NCI-H69 (cell line): ENCODE results near the gene MYH16.
A peak's percentile ranks its signal among the peaks of the same experiment; 100 is the strongest.
"Not testable (repeated sequence)": the region's sequence is repeated elsewhere in the genome, so short reads cannot be mapped to it uniquely, and the experiment has no call there.

ENCODE experiments used
- DNase-seq: peaks from one replicate; lab custom pipeline; 2025; lab: John Stamatoyannopoulos, UW

The MYH16 gene

DNA sequence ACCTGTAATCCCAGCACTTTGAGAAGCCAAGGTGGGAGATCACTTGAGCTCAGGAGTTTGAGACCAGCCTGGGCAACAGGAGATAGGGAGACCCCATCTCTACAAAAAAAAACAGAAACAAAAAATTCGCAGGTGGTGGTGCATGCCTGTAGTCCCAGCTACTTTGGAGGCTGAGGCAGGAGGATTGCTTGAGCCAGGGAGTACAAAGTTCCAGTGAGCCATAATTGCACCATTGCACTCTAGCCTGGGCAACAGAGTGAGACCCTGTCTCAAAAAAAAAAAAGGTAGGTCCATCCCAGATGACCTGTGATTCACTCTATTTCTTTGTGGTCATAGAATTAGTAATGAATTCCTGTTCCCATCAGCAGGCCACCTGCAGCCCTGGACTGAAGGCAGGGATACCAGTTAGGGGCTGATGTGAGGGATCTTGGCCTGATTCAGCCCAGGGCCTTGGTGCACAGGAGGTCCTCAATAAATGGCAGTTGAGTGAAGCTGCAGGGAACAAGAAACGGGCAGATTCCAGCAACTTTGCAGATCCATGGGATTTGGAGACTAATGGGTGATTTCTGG lies at the start of gene MYH16:
Gene MYH16 (plus strand): TSS at position 364 of the 570 bp plus-strand sequence.
- no peak for DNase-seq

DNA sequence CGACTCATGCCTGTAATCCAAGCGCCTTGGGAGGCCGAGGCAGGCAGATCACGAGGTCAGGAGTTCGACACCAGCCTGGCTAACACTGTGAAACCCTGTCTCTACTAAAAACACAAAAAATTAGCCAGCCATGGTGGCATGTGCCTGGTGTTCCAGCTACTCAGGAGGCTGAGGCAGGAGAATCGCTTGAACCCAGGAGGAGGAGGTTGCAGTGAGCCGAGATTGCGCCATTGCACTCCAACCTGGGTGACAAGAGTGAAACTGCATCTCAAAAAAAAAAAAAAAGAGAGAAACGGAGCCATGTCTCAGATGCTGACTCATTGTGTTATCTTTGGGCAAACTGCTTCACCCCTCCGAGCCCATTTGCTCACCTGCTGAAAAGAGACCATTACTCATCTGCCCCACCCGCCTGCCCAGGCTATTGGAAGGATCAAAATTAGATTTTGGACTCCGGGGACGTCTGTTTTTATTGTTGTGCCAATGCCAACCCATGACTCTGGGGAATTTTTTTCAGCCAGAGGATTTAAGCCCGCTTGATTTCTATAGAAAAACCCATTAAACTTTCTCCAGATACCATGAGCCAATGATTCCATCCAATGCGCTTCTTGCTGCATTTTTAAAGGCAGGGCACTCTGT lies 48.3 kb upstream of the MYH16 start:
- DNase-seq = peak; percentile 48

DNA sequence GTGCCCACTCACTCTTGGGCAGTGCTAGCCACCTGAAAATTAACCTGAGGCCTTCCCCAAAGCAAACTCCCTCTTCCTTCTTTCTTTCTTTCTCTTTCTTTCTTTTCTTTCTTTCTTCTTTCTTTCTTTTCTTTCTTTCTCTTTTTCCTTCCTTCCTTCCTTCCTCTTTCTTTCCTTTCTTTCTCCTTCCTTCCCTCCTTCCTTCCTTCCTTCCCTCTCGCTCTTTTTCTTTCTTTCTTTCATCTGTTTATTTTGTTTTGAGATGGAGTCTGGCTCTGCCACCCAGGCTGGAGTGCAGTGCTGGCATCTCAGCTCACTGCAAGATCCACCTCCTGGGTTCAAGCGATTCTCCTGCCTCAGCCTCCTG lies 47.8 kb upstream of the MYH16 start:
- DNase-seq = no peak

DNA sequence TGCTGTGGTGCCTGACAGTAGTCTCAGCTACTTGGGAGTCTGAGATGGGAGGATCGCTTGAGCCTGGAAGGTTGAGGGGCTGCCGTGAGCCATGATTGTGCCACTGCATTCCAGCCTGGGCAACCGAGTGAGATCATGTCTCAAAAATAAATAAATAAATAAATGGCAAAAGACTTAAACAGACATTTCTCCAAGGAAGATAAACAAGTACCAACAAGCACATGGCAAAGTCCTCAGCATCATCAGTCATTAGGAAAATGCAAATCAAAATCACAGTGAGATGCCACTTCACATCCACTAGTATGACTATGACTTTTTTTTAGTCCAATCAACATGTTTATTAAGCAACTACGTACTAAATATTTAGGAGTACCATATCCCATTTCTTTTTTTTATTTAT lies 43.4 kb upstream of the MYH16 start:
- no peak for DNase-seq

DNA sequence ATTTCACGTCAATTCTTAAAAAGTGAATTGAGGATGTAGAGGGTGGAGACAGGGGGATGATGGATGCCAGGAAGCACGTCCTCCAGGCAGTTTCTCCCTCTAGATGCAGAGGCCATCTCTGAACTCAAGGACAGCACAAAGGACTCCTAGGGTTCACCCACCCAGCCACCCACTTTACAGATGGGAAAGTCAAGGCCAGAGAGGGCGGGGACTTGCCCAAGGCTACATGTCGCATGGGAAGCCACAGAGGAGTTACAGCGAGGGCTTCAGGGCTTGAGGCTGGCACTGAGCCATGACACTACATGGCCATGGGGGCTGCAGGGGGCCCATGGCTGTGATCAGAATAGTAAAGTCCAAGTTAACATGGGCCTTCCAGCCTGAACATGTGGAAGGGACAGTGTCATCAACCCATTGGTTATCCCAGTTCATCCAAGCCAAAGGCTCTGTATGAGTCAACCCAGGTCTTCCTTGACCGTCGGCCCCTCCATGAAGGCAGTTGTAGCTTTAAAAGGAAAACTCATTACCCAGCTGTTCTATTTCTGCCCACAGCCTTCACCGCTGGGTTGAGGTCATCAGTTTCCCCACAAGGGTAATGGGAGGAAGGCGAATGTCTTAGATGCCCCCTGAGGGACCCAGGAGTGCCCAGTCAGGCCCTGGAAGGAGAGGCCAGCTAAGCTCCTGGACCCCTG lies 40.4 kb upstream of the MYH16 start:
- no peak for DNase-seq

DNA sequence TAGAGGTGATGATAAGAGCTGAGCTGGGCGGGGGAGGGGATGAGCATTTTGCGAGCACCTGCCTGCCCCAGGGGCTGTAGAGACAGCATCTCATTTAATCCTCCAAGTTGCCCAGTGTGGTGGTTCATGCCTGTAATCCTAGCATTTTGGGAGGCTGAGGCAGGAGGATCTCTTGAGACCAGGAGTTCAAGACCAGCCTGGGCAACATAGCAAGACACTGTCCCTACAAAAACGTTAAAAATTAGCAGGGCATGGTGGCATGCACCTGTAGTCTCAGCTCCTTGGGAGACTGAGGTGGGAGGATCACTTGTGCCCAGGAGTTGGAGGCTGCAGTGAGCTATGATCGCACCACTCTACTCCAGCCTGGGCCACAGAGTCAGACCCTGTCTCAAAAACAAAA lies 39.7 kb upstream of the MYH16 start:
- not testable (repeated sequence) for DNase-seq

DNA sequence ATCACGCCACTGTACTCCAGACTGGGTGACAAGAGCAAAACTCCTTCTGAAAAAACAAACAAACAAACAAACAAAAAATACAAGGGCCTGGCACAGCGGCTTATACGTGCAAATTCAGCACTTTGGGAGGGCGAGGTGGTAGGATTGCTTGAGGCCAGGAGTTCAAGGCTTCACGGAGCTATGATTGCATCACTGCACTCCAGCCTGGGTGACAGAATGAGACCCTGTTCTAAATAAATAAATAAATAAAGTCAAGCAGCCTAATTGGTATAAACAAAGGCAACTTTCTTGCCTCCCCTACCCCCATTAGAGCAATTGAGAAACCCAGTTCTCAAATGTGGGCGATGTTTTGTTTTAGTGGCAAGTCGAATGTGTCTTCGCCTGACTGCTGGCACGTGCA lies 38.5 kb upstream of the MYH16 start:
- DNase-seq = no peak

DNA sequence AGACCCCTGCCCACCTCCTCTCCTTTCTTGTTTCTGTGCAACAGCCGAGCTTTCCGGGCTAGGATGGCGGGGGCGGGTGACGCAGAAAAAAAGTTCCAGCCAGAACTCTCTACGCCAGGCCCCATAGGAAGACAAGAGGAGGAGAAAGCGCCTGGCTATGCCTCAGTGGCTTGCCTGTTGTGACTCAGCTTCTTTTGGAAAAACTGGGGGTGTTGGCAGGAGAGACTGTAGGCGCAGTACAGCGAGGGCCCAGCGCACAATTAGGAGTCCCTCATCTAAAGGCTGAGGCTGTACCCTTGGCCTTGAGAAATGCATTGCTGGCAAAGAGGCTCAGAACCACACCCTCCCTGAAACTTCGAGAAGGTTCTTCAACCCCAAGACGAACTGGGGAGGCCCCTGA lies 36.7 kb upstream of the MYH16 start:
- no peak for DNase-seq

DNA sequence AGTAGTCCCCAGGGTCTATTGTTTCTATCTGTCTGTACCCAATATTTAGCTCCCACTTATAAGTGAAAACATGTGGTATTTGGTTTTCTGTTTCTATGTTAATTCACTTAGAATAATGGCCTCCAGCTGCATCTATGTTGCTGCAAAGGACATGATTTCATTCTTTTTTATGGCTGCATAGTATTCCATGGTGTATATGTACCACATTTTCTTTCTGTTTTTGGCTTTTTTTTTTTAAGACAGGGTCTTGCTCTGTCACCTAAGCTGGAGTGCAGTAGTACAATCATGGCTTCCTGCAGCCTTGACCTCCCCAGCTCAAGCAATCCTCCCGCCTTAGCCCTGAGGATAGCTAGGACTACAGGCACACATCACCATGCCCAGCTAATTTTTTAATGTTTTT lies 34.8 kb upstream of the MYH16 start:
- not testable (repeated sequence) for DNase-seq

DNA sequence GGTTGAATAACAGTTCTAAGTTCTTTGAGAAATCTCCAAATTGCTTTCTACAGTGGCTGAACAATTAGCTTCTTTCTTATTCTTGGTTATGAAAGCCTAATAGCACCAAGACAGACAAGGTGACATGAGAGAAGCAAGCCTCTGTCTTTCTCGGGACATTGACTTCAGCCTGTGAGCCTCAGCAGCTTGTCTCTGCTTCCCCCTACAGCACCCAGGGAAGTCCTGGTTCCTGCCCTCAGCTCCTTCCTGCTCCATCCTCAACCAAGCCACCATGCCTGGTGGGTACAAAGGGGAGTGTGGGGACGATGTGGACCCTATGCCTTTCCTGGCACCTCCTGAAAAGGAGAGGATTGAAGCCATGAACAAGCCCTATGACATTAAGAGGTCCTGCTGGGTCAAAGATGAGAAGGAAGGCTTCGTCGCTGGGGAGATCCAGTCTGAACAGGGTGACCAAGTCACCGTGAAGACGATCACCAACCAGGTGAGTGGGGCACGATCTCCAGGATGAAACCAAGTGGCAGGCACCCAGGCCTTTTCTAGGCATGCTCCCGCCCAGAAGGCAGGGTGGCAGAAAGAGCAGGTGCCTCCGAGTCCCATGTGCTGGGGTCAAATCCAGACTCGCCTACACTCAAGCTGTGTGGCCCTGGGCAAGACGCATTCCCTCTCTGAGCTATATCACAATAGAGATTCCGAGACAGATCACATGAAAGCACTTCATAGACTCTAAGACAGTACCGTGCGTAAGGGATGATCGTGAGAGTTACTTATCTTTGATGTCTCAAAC lies 33.9 kb upstream of the MYH16 start:
- no peak for DNase-seq

DNA sequence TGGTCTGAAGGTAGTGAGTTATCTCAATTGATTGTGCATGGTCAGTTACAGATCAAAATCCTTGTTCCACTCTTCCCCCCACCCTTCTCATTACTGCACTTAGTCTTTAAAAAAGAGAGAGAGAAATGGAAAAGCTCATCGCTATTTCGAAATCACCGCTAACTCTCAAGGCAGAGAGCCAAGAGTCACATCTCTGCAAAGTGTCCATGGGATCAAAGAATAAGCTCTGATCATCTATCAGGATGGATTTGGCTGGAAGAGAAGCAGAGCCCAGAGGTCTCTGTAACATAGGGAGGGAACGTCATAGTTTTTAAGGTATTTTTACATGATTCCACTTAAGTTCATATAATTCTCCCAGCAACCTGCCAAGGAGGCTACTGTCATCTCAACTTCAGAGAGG lies 30.0 kb upstream of the MYH16 start:
- no peak for DNase-seq

DNA sequence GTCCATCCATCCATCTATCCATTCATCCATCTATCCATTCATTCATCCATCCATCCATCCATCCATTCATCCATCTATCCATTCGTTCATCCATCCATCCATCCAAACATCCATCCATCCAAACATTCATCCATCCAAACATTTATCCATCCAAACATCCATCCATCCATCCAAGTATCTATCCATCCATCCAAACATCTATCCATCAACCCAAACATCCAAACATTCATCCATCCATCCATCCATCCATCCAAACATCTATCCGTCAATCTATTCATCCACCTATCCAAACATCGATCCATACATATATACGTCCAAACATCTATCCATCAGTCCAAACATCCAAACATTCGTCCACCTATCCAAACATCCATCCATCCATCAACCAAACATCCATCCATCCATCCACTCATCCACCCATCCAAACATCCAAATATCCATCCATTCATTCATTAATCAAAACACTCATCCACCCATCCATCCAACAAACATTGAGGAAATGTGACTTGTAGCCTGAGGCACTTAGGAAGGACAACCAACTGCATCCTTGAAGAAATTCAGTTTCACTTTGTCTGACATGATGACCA lies 28.8 kb upstream of the MYH16 start:
- DNase-seq = no peak

DNA sequence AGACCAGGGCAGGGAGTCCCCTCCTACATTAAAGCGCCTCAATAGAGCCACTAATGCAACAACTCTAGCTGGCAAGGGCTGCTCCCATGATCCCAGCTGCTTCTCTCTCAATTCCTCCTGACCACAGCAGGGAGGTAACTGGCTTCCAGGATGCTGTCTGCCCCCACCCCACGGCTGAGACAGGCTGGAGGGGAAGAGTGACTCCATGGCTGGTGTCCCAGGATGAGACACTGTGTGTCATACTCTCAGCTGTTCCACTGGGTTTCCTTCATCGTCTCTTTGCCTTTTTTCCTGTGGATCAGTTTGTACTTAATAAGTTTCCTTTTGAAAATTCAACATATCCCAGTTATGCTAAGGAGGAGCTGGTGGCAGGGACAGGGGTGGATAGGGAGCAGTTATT lies 27.7 kb upstream of the MYH16 start:
- DNase-seq = no peak

DNA sequence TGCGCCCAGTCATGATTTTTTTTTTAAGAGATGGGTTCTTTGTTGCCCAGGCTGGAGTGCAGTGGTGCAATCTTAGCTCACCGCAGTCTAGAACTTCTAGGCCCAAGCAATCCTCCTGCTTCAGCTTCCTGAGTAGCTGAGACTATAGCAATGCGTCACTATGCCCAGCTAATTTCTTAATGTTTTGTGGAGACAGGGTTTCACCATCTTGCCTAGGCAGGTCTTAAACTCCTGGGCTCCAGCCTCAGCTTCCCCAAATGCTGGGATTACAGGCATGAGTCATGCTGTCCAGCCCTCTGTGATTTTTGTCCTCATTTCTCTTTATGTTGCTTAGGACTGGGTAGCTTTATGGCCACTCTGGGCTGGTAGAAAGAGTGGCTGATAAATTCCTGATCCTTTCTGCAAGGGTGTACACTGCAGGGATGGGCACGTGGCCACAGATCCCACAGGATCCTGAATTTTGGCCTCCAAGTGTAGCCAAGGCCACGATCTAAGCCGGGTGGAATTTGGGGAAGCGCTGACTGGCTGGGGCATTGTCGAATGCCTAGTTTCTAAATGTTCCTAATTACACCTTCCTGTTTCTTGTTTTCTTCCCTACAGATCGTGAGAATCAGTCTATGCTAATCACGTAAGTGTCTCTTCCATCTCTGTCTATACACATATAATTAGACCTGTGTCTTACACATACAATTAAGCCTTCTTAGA lies 24.1 kb upstream of the MYH16 start:
- DNase-seq = peak; percentile 44

DNA sequence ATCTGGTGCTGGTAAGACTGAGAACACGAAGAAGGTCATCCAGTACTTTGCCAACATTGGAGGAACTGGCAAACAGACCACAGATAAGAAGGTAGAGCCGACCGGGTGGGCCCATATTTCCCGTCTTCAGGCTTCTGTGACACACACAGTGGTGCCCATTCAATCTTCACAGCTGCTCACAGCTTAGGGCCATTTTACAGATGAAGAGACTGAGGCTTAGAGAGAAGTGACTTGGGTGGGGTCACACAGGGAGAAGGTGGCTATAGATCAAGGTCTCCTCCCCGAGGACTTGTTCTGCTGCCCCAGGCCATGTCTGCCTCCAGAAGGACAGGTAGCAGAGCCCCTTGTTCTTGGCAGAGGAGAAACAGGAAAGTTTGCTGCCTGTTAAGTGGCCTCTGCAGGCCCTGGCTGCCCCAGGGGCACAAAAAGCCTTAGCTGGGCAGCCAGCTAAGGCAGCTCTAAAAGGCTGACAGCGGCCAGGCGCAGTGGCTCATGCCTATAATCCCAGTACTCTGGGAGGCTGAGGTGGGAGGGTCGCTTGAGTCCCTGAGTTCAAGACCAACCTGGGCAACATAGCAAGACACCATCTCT lies 22.6 kb upstream of the MYH16 start:
- no peak for DNase-seq

DNA sequence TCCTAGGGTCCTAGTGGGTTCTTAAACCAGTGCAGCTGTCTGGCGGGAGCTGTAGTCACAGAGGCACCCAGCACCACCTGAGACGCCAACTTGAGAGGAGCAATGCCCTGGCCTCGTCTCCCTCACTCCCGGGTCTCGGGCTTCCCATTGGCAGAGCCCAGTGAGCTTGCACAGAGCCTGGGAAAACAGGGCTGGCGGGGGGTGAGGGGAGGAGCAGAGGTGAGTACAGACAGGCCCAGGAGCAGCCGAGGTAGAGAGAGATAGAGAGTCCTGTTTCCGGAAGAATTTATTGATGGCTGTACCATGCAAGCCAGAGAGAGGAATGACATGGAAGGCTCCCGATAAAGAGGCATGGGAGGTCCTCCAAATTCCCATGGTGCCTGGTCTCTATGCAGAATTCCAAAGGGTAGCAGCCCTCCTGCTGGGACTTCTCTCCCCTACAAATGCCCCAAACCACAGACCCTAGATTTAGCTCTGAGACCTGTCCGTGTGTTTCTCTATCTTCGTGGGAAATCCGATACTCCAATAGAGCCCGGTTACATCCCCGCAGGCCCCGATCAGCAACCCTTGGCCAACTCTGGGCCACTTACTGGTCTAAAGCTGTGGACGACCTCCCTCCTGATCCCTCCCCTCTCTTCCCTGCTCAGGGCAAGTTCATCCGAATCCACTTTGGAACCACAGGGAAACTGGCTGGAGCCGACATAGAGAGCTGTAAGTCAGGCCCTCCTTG lies 20.3 kb upstream of the MYH16 start:
- DNase-seq = no peak

DNA sequence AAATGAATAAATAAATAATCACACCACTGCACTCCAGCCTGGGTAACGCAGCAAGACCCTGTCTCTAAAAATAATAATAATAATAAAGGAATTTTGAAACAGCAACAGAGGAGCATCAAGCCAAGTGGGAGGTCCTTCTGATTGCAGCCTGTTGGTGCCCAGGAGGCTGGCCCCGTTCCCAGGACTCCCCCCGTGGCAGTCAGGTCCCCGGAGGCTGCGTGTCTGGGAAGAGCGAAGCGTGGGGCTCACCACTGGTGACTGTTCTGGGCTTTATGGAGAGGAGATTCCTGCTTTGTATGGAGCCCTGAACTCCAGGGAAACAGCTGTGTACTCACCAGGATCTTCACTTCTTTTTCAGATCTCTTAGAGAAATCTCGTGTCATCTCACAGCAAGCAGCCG lies 19.3 kb upstream of the MYH16 start:
- DNase-seq = no peak

DNA sequence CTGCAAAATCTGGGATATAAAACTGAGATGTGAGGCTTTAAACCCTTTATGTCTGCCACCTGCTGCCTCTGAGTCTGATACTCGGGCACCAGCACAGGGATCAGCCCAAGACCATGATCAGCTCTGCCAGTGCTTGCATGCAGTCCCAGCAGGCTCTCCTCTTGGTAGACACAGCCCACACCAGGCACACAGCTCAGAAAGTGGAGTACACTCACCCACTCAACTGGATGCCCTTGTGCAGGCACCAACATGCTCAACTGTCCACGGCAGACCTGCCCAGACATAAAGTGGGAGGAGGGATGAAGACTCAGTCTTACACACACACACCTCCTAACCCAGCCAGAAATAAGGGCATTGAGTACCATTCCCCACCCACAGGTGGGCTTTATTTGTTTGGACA lies 18.2 kb upstream of the MYH16 start:
- DNase-seq = no peak

DNA sequence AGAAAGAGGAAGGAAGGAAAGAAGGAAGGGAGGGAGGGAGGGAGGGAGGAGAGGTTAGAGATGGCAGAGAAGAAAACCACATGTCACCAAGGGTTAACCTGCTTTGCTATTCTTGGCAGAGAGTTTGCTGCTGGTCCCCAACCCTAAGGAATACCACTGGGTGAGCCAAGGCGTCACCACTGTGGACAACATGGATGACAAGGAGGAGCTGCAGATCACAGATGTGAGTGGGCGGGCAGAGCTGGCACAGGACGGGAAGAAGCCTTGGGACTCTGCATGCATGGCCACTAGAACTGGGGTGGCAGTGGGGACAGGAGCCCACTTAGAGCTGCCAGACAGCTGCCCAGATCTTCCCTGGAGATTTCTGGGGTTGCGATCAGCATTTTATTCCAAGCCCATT lies 17.2 kb upstream of the MYH16 start:
- DNase-seq = no peak

DNA sequence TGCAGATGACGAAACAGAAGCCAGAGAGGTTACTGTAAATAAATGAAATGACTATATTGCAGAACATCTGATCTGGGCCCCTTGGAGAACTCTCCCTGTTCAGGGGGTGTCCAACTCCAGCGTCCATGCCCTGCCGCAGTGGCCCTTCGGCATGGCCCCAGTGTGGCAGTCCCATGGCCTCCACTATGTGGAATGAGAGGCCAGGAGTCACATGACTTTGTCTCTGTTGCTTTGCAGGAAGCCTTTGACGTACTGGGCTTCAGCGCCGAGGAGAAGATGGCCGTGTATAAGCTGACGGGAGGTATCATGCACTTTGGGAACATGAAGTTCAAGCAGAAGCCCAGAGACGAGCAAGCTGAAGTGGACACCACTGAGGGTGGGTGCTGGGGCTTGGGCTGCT lies 15.6 kb upstream of the MYH16 start:
- DNase-seq = no peak

DNA sequence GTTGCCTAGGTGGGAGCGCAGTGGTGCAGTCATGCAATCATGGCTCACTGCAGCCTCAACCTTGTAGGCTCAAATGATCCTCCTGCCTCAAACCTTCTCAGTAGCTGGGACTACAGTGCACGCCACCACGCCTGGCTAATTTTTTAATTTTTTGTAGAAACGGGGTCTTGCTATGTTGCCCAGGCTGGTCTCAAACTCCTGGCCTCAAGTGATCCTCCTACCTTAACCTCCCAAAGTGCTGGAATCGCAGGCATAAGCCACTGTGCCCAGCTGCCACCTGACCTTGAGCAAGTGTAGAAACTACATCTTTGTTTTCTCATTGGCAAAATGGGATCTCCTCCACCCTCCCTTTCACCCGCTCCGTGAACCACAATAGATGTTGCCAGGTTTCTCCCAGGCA lies 15.0 kb upstream of the MYH16 start:
- no peak for DNase-seq
